CD8-positive, alpha-beta memory T cell (primary cell): Measurements from ENCODE around the gene SIGLEC1. TPM values are rescaled to one million over a fixed set of nuclear protein-coding genes. Genes with fewer than 3 reads are reported as not detected.

ENCODE experiments used
- CTCF ChIA-PET: fragments of 350-600 bp; sonication (Branson Sonifier 250); formaldehyde crosslinking; loops from one replicate; lab custom pipeline; 2021; ENCODE audit warnings: antibody characterized with exemption; lab: Charles Lee
- POLR2A ChIA-PET: fragments of 350-600 bp; sonication (Branson Sonifier 250); formaldehyde crosslinking; loops from one replicate; lab custom pipeline; 2021; ENCODE audit warnings: antibody characterized with exemption; lab: Charles Lee
- DNase-seq, 5 donors: peaks; one replicate each; pipeline versions ENCODE4 v3.0.0 to v3.0.0-alpha.2; 2020 to 2022; ENCODE audit warnings: mixed read lengths in 1 of 5
- H3K27ac ChIP-seq: one replicate; pipeline ENCODE4 v1.7.0; 2013; ENCODE audit warnings: low read depth, mild to moderate bottlenecking, low read length, moderate library complexity
- H3K27me3 ChIP-seq: 2 replicates; pipeline ENCODE4 v1.7.0; 2013; ENCODE audit warnings: low read length, mild to moderate bottlenecking; ENCODE audit not compliant: insufficient read depth, poor library complexity, severe bottlenecking
- H3K36me3 ChIP-seq: 2 replicates; pipeline ENCODE4 v1.7.0; 2013; ENCODE audit warnings: mild to moderate bottlenecking, low read length, moderate library complexity; ENCODE audit not compliant: insufficient read depth
- H3K4me1 ChIP-seq: 2 replicates; pipeline ENCODE4 v1.7.0; 2013; ENCODE audit warnings: mild to moderate bottlenecking, low read length, moderate library complexity; ENCODE audit not compliant: insufficient read depth
- H3K4me3 ChIP-seq: 2 replicates; pipeline ENCODE4 v1.7.0; 2013; ENCODE audit warnings: mild to moderate bottlenecking, low read length
- H3K9me3 ChIP-seq: 2 replicates; pipeline ENCODE4 v1.7.0; 2013; ENCODE audit warnings: mild to moderate bottlenecking, low read length
- H3K27ac Mint-ChIP-seq, 8 donors: one replicate each; pipeline ENCODE4 v1.8.0; 2020 to 2021; ENCODE audit warnings: mixed read lengths in 8 of 8, mild to moderate bottlenecking in 6 of 8, inconsistent platforms in 3 of 8, moderate library complexity in 3 of 8
- H3K27me3 Mint-ChIP-seq, 2 donors: one replicate each; pipeline ENCODE4 v1.8.0; 2020 to 2021; ENCODE audit warnings: mixed read lengths in 2 of 2, mild to moderate bottlenecking in 1 of 2, moderate library complexity in 1 of 2
- H3K36me3 Mint-ChIP-seq, 3 donors: one replicate each; pipeline ENCODE4 v1.8.0; 2020 to 2021; ENCODE audit warnings: mixed read lengths in 3 of 3, inconsistent platforms in 1 of 3, mild to moderate bottlenecking in 1 of 3
- H3K4me1 Mint-ChIP-seq, 3 donors: one replicate each; pipeline ENCODE4 v1.8.0; 2020 to 2021; ENCODE audit warnings: mixed read lengths in 3 of 3, inconsistent platforms in 1 of 3, mild to moderate bottlenecking in 1 of 3
- H3K4me3 Mint-ChIP-seq, 7 donors: one replicate each; pipeline ENCODE4 v1.8.0; 2020 to 2021; ENCODE audit warnings: mixed read lengths in 7 of 7, mild to moderate bottlenecking in 6 of 7, moderate library complexity in 4 of 7, inconsistent platforms in 2 of 7
- H3K9me3 Mint-ChIP-seq, 5 donors: one replicate each; pipeline ENCODE4 v1.8.0; 2020 to 2022; ENCODE audit warnings: mixed read lengths in 5 of 5, mild to moderate bottlenecking in 3 of 5, moderate library complexity in 2 of 5, inconsistent platforms in 1 of 5
- polyA plus RNA-seq: library from polyadenylated mRNA; unstranded; fragments of 300-500 nt; fragmentation: Illumina TruSeq; gene quantifications from one replicate; pipeline ENCODE4 v1.2.3, GENCODE V29; 2021
- total RNA-seq, 2 experiments: library from RNA; stranded (reverse); gene quantifications; one replicate each; pipeline ENCODE4 v1.2.3, GENCODE V29; 2021

SIGLEC1 gene
- total and polyA plus RNA-seq, 3 experiments from 2014 or later: 0.18 to 0.24 TPM; not detected in 1

DNA sequence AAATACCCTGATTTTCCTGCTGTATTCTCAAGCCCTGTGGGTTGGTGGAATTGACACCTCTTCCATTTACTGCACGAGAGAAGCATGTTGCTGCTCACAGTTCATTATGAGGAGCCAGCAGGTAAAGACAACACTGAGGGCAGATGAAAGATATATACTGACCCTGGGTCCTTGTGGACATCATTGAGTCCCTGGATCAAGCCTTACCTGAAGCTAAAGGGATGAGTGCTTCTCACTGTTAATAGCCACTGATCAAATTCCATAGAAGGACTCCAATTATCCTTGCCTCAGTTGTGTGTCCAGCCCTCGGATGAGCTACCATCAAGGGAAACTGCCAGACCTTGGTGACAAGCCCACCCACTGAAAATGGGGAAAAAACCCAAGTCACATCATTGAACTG, 7.7 kb upstream of the SIGLEC1 start:
- no peak overlapping the region for H3K27ac ChIP-seq
- ChIA-PET POLR2A (no interaction called here), CTCF (interaction anchor here (1.6 kb wide), 1 partner anchor 9 kb away, joined by 5 read pairs; no protein-coding TSS in a partner anchor)
- H3K4me3 ChIP-seq: no peak overlapping the region
- H3K9me3 ChIP-seq: no peaks in the 10 kb centered on the region
- no peak overlapping the region for H3K4me3 Mint-ChIP-seq
- H3K36me3 Mint-ChIP-seq: no peaks in the 10 kb centered on the region
- H3K4me1 ChIP-seq: no peaks in the 10 kb centered on the region
- H3K27me3 ChIP-seq: peaks cover 5% of the 10 kb centered on the region
- H3K27ac Mint-ChIP-seq: no peak overlapping the region
- DNase-seq: no peak
- peaks cover 17 to 68% of the 10 kb centered on the region in 2 donors for H3K27me3 Mint-ChIP-seq
- no peaks in the 10 kb centered on the region for H3K36me3 ChIP-seq
- peaks cover 2 to 9% (median 6%) of the 10 kb centered on the region in 3 donors for H3K4me1 Mint-ChIP-seq
- H3K9me3 Mint-ChIP-seq: peaks cover 0 to 3% (median 0%) of the 10 kb centered on the region in 5 donors

GRCh38 chr20:3719046-3719445, 6.6 kb upstream of the SIGLEC1 start:
- POLR2A ChIA-PET: no interaction called here
- no peaks in the 10 kb centered on the region for H3K9me3 Mint-ChIP-seq
- Histone ChIP-seq H3K27ac (no peak overlapping the region), H3K36me3 (no peaks in the 10 kb centered on the region), H3K4me1 (no peaks in the 10 kb centered on the region), H3K27me3 (peaks cover 5% of the 10 kb centered on the region), H3K9me3 (no peaks in the 10 kb centered on the region), H3K4me3 (no peak overlapping the region)
- no peak overlapping the region for H3K4me3 Mint-ChIP-seq
- H3K4me1 Mint-ChIP-seq: peaks cover 2 to 9% (median 6%) of the 10 kb centered on the region in 3 donors
- no peaks in the 10 kb centered on the region for H3K36me3 Mint-ChIP-seq
- peaks cover 17 to 60% of the 10 kb centered on the region in 2 donors for H3K27me3 Mint-ChIP-seq
- CTCF ChIA-PET: interaction anchor here (1.6 kb wide), 1 partner anchor 8 kb away, joined by 5 read pairs; no protein-coding TSS in a partner anchor
- DNase-seq: no peak
- no peak overlapping the region for H3K27ac Mint-ChIP-seq

DNA sequence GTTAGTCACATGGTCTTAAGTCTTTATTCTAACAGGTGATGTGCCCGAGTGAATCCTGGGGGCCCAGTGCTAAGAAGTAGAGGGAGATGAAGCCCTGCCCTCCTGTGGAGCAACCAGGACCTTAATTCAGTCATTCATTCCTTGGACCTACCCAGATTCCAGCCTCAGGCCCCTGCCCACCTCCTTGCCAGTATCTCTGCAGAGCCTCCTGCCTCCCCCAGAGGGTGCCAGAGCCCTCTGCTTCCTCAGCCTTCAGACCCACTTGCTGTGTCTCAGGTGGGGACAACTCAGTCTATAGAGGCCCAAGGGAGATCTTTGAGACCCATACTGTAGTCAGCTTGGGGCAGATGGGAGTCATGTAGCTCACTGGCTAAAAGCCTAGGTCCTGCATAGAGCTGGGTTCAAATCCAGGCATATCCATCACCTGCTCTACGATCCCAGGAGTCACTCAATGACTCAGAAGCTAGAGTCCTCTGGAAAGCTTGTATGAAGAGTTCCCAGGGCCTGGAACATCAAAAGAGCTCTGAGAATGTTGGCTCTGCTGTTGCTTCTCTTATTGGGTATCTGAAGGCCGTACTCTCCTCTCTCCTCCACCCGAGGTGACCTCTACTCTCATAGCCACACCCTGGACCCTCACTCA, 3.9 kb upstream of the SIGLEC1 start:
- Mint-ChIP-seq H3K27ac (no peak overlapping the region), H3K27me3 (peaks cover 15 to 50% of the 10 kb centered on the region in 2 donors), H3K36me3 (no peaks in the 10 kb centered on the region), H3K4me1 (peaks cover 2 to 9% (median 6%) of the 10 kb centered on the region in 3 donors), H3K4me3 (no peak overlapping the region), H3K9me3 (no peaks in the 10 kb centered on the region)
- no peaks in the 10 kb centered on the region for H3K36me3 ChIP-seq
- H3K4me1 ChIP-seq: no peaks in the 10 kb centered on the region
- POLR2A ChIA-PET: no interaction called here
- no peaks in the 10 kb centered on the region for H3K9me3 ChIP-seq
- peaks cover 5% of the 10 kb centered on the region for H3K27me3 ChIP-seq
- DNase-seq: peak in 1 of 5 donors; percentile 9
- H3K4me3 ChIP-seq: no peak overlapping the region
- CTCF ChIA-PET: interaction anchor here (0.7 to 1.4 kb wide), 2 partner anchors 10 to 139 kb away, joined by 3 to 4 read pairs; no protein-coding TSS in a partner anchor
- no peak overlapping the region for H3K27ac ChIP-seq

GRCh38 chr20:3714092-3714491, 1.7 kb upstream of the SIGLEC1 start:
- CTCF ChIA-PET: interaction anchor here (0.9 kb wide), 1 partner anchor 30 kb away, joined by 3 read pairs; no protein-coding TSS in a partner anchor
- no peak for DNase-seq
- peaks cover 14 to 33% of the 10 kb centered on the region in 2 donors for H3K27me3 Mint-ChIP-seq
- Histone ChIP-seq H3K4me3 (no peak overlapping the region), H3K4me1 (no peaks in the 10 kb centered on the region), H3K27ac (no peak overlapping the region), H3K36me3 (no peaks in the 10 kb centered on the region), H3K27me3 (no peaks in the 10 kb centered on the region), H3K9me3 (no peaks in the 10 kb centered on the region)
- H3K27ac Mint-ChIP-seq: no peak overlapping the region
- H3K9me3 Mint-ChIP-seq: no peaks in the 10 kb centered on the region
- H3K4me3 Mint-ChIP-seq: no peak overlapping the region
- H3K36me3 Mint-ChIP-seq: no peaks in the 10 kb centered on the region
- POLR2A ChIA-PET: no interaction called here
- peaks cover 2 to 7% (median 7%) of the 10 kb centered on the region in 3 donors for H3K4me1 Mint-ChIP-seq

DNA sequence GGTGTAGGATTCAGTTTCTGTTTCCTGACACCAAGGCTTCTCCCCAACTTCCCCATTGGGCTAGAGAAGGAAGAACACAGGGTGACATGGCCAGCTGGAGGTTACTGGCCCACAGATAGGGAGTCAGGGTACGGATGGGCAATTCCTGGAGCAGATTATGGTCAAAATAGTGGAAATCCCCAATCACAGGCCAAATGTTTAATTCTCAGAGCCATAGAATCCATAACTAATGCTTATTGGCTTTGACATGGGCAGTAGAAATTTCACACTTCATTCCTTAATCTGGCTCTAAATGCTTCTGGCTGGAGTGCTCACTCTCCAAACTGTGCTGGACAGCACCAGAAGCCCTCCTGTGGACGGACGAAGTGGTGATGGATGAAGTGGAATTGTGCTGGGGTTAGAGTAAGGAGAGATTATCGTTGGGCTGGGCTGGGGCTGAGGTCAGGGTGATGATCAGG, 887 bp downstream of the SIGLEC1 start:
- Mint-ChIP-seq H3K4me1 (peaks cover 3 to 9% (median 8%) of the 10 kb centered on the region in 3 donors), H3K4me3 (no peak overlapping the region), H3K27me3 (peaks cover 0 to 17% of the 10 kb centered on the region in 2 donors), H3K36me3 (no peaks in the 10 kb centered on the region), H3K27ac (no peak overlapping the region), H3K9me3 (no peaks in the 10 kb centered on the region)
- DNase-seq: no peak
- ChIA-PET CTCF (interaction anchor here (0.6 to 2.3 kb wide), 13 partner anchors 8 to 166 kb away, joined by 3 to 13 read pairs (median 5); partner anchors contain the start of gene ADISSP), POLR2A (no interaction called here)
- no peaks in the 10 kb centered on the region for H3K27me3 ChIP-seq
- H3K36me3 ChIP-seq: no peaks in the 10 kb centered on the region
- no peak overlapping the region for H3K4me3 ChIP-seq
- no peaks in the 10 kb centered on the region for H3K9me3 ChIP-seq
- H3K4me1 ChIP-seq: no peaks in the 10 kb centered on the region
- no peak overlapping the region for H3K27ac ChIP-seq

GRCh38 chr20:3710703-3711483, 1.5 kb downstream of the SIGLEC1 start:
- POLR2A ChIA-PET: no interaction called here
- Mint-ChIP-seq H3K9me3 (no peaks in the 10 kb centered on the region), H3K4me1 (peaks cover 3 to 9% (median 8%) of the 10 kb centered on the region in 3 donors)

GRCh38 chr20:3710011-3710466, 2.4 kb downstream of the SIGLEC1 start:
- Mint-ChIP-seq H3K4me1 (peaks cover 3 to 9% (median 8%) of the 10 kb centered on the region in 3 donors), H3K27ac (no peak overlapping the region), H3K4me3 (no peak overlapping the region), H3K27me3 (peaks cover 2 to 7% of the 10 kb centered on the region in 2 donors), H3K9me3 (no peaks in the 10 kb centered on the region), H3K36me3 (no peaks in the 10 kb centered on the region)
- CTCF ChIA-PET: interaction anchor here (0.8 to 2.3 kb wide), 11 partner anchors 11 to 170 kb away, joined by 3 to 13 read pairs (median 6); partner anchors contain the start of gene ADISSP
- Histone ChIP-seq H3K4me1 (no peaks in the 10 kb centered on the region), H3K27me3 (no peaks in the 10 kb centered on the region), H3K4me3 (no peak overlapping the region), H3K27ac (no peak overlapping the region), H3K9me3 (no peaks in the 10 kb centered on the region), H3K36me3 (no peaks in the 10 kb centered on the region)
- DNase-seq: no peak
- POLR2A ChIA-PET: no interaction called here

More at GRCh38 chr20:3710703-3711483, 1.5 kb downstream of the SIGLEC1 start:
- H3K36me3 ChIP-seq: no peaks in the 10 kb centered on the region
- peaks cover 0 to 11% of the 10 kb centered on the region in 2 donors for H3K27me3 Mint-ChIP-seq
- CTCF ChIA-PET: interaction anchor here (0.6 to 2.3 kb wide), 14 partner anchors 8 to 169 kb away, joined by 3 to 13 read pairs (median 5); partner anchors contain the start of gene ADISSP
- no peaks in the 10 kb centered on the region for H3K4me1 ChIP-seq
- no peak overlapping the region for H3K4me3 Mint-ChIP-seq
- H3K4me3 ChIP-seq: no peak overlapping the region
- no peaks in the 10 kb centered on the region for H3K27me3 ChIP-seq
- H3K27ac Mint-ChIP-seq: no peak overlapping the region
- no peaks in the 10 kb centered on the region for H3K36me3 Mint-ChIP-seq
- H3K27ac ChIP-seq: no peak overlapping the region
- peak; percentile 62 to 77 (median 70) for DNase-seq
- H3K9me3 ChIP-seq: no peaks in the 10 kb centered on the region
